Measurements from ENCODE around the gene GC.

DNA sequence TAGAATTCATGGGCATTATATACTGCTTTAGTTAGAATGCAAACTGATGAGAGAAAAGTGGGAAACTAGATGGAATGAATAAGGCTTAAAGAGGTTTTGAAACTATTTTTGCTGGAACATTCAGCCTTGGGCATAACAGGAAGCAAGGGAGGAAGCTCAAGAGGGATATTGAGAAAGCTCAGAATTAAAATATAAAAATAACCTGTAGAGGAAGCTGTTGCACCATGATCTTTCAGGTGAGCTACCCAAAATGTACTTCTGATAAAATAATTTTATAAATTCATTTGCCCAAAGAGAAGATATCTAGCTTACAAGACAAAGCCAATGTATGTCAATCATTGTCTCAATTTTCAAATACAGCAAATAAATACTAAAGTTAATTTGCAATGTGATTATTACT lies 11.3 kb downstream of the GC start:
- TF ChIP-seq POLR2AphosphoS5 (IDR thresholded peaks at IDR 0.05; ENCODE audit: low read depth, low read length) (no peak), POLR2A (IDR thresholded peaks at IDR 0.05; ENCODE audit: low read depth, low read length) (no peak), TAF1 (IDR thresholded peaks at IDR 0.05; ENCODE audit: borderline replicate concordance, low read depth, low read length) (no peak)

Measured in GM12892 (cell line).